T-cell (primary cell): ENCODE measurements around the gene BMP6. TPM values are rescaled to one million over a fixed set of nuclear protein-coding genes. Genes with fewer than 3 reads are reported as not detected.

ENCODE experiments used
- ATAC-seq, 4 experiments: fragments of 200-7000 bp in 3 of 4; fragments of 150-1000 bp in 1 of 4; cut with Tn5 transposase; replicated peaks in 1 of 4; 1 replicate in 3 of 4; 2 replicates in 1 of 4; pipeline ENCODE4 v1.10.0; 2021; ENCODE audit warnings: moderate library complexity in 3 of 4, mild to moderate bottlenecking in 2 of 4, moderate number of reproducible peaks in 1 of 4
- CTCF ChIA-PET, 2 donors: fragments of 300-600 bp; sonication (Branson Sonifier 250); formaldehyde crosslinking; loops; one replicate each; lab custom pipeline; 2022; ENCODE audit warnings: antibody characterized with exemption in 2 of 2; lab: Charles Lee
- POLR2A ChIA-PET, 2 donors: fragments of 300-600 bp; sonication (Branson Sonifier 250); formaldehyde crosslinking; loops; one replicate each; lab custom pipeline; 2022; ENCODE audit warnings: antibody characterized with exemption in 2 of 2; lab: Charles Lee
- DNase-seq, 35 experiments: peaks; one replicate each; pipeline versions ENCODE4 v3.0.0 to v3.0.0-alpha.2; 2013 to 2023
- H3K27ac ChIP-seq: one replicate; pipeline ENCODE4 v1.5.1; 2013; ENCODE audit warnings: low read length
- H3K27me3 ChIP-seq, 2 experiments: replicated peaks in 1 of 2; 1 replicate in 1 of 2; 2 replicates in 1 of 2; pipeline versions ENCODE4 v1.6.1 to v1.7.0; 2013; ENCODE audit warnings: low read length in 1 of 2, mixed read lengths in 1 of 2; ENCODE audit not compliant: control insufficient read depth in 2 of 2, insufficient read depth in 2 of 2; ENCODE audit errors: extremely low read depth in 1 of 2
- H3K36me3 ChIP-seq, 2 donors: 1 replicate in 1 of 2; 2 replicates in 1 of 2; pipeline versions ENCODE4 v1.6.1 to v1.7.0; 2013; ENCODE audit warnings: low read length in 1 of 2; ENCODE audit not compliant: control insufficient read depth in 2 of 2, insufficient read depth in 1 of 2; ENCODE audit errors: extremely low read depth in 1 of 2
- H3K4me1 ChIP-seq, 2 experiments: 1 replicate in 1 of 2; 2 replicates in 1 of 2; pipeline versions ENCODE4 v1.6.1 to v1.7.0; 2013; ENCODE audit warnings: low read length in 2 of 2, mixed read lengths in 1 of 2; ENCODE audit not compliant: insufficient read depth in 2 of 2, control insufficient read depth in 1 of 2; ENCODE audit errors: extremely low read depth in 1 of 2
- H3K4me3 ChIP-seq, 2 donors: 1 replicate in 1 of 2; 2 replicates in 1 of 2; pipeline versions ENCODE4 v1.5.1 to v1.7.0; 2013; ENCODE audit warnings: mild to moderate bottlenecking in 2 of 2, low read length in 1 of 2, moderate library complexity in 1 of 2; ENCODE audit not compliant: control insufficient read depth in 1 of 2; ENCODE audit errors: extremely low read depth in 1 of 2
- H3K9me3 ChIP-seq: 2 replicates; pipeline ENCODE4 v1.7.0; 2013
- H3K27ac Mint-ChIP-seq, 2 donors: one replicate each; pipeline ENCODE4 v1.8.0; 2020 to 2021; ENCODE audit warnings: mild to moderate bottlenecking in 2 of 2, mixed read lengths in 2 of 2
- H3K27me3 Mint-ChIP-seq, 2 donors: one replicate each; pipeline ENCODE4 v1.8.0; 2021 to 2022; ENCODE audit warnings: mixed read lengths in 2 of 2
- H3K36me3 Mint-ChIP-seq: one replicate; pipeline ENCODE4 v1.8.0; 2021; ENCODE audit warnings: mixed read lengths
- H3K4me1 Mint-ChIP-seq, 3 donors: one replicate each; pipeline ENCODE4 v1.8.0; 2020 to 2022; ENCODE audit warnings: mixed read lengths in 3 of 3, mild to moderate bottlenecking in 1 of 3
- H3K4me3 Mint-ChIP-seq, 3 donors: one replicate each; pipeline ENCODE4 v1.8.0; 2020 to 2022; ENCODE audit warnings: mild to moderate bottlenecking in 3 of 3, mixed read lengths in 3 of 3, moderate library complexity in 3 of 3
- H3K9me3 Mint-ChIP-seq, 3 donors: one replicate each; pipeline ENCODE4 v1.8.0; 2020 to 2022; ENCODE audit warnings: mixed read lengths in 3 of 3
- total RNA-seq, 35 experiments: library from RNA in 6 of 35; stranded (reverse) in 6 of 35; fragments of 120-200 nt in 1 of 35; gene quantifications; one replicate each; pipeline versions ENCODE4 v1.2.1 to v1.2.4 and lab custom pipeline; 2013 to 2026

BMP6 gene
- total RNA-seq, 5 donors from 2014 or later (not counting 1 experiment from before 2014, with no cell fraction given) = 0.09 to 0.23 (median 0.13) TPM; not detected in 1

- Histone ChIP-seq H3K27me3 (peaks cover 0 to 7% of the 10 kb centered on the region in 2 experiments), H3K4me3 (no peak overlapping the region), H3K27ac (no peak overlapping the region), H3K4me1 (peaks cover 0 to 1% of the 10 kb centered on the region in 2 experiments), H3K36me3 (no peaks in the 10 kb centered on the region), H3K9me3 (no peaks in the 10 kb centered on the region)
- Mint-ChIP-seq H3K27me3 (peaks cover 19 to 28% of the 10 kb centered on the region in 2 donors), H3K4me3 (no peak overlapping the region), H3K9me3 (peaks cover 8 to 17% (median 14%) of the 10 kb centered on the region in 3 donors), H3K36me3 (peaks cover 5% of the 10 kb centered on the region), H3K4me1 (no peaks in the 10 kb centered on the region), H3K27ac (no peak overlapping the region)
- ATAC-seq = no peak
- CTCF ChIA-PET = no interaction called here
- POLR2A ChIA-PET = no interaction called here
- DNase-seq = no peak
Measured at GRCh38 chr6:7924867-7925266, 199.0 kb downstream of the BMP6 start.

Other genes with a start within 250 kb of the BMP6 start
- gene DSP, start 184.4 kb upstream of the BMP6 start, total RNA-seq = 1 to 10 TPM in 1 of 5 donors, under 1 TPM in 3, not detected in 1; 0.12 to 1.0 (median 0.80) TPM
- gene SNRNP48, start 135.9 kb upstream of the BMP6 start, total RNA-seq = 10 to 100 TPM; 13.6 to 20.0 (median 17.7) TPM
- gene TXNDC5, start 184.7 kb downstream of the BMP6 start, total RNA-seq = 10 to 100 TPM; 15.6 to 25.6 (median 21.8) TPM